HepG2 (cell line): ENCODE measurements around the gene GTF2I. TPM values are rescaled to one million over a fixed set of nuclear protein-coding genes. Genes with fewer than 3 reads are reported as not detected.
A peak's percentile ranks its signal among the peaks of the same experiment; 100 is the strongest.

Experiments used
- ATAC-seq: fragments of 200-7000 bp; cut with Tn5 transposase; 3 replicates; pipeline ENCODE4 v1.9.1; 2020; ENCODE audit warnings: mild to moderate bottlenecking, moderate library complexity
- BruUV-seq: library from RNA; stranded (reverse); fragments of 400-500 nt; replicated peaks from 2 replicates; lab custom pipeline; 2021; lab: Mats Ljungman, UMichigan
- CTCF ChIA-PET: fragments of 300-600 bp; formaldehyde crosslinking; extraction: SDS; loops from one replicate; lab custom pipeline; 2021; ENCODE audit warnings: low total read pairs, inconsistent platforms, low intra/inter-chr PET ratio; lab: Yijun Ruan, JAX
- POLR2A ChIA-PET: fragments of 350-600 bp; sonication (Branson Sonifier 250); formaldehyde crosslinking; loops from one replicate; lab custom pipeline; 2020; ENCODE audit warnings: antibody characterized with exemption, inconsistent platforms; lab: Yijun Ruan, JAX
- DNase-seq: peaks from one replicate; pipeline ENCODE4 v3.0.0-alpha.2; 2015; ENCODE audit warnings: low spot score
- FAIRE-seq: peaks from 3 replicates; lab custom pipeline; 2011; peaks lifted over from hg19 to GRCh38; lab: Jason Lieb, UNC
- H2AFZ ChIP-seq: one replicate; pipeline ENCODE4 v1.6.1; 2011; ENCODE audit warnings: low read length, inconsistent platforms
- H3K27ac ChIP-seq: fragments of 300-600 bp; 3 replicates; pipeline ENCODE4 v1.8.0; 2011; ENCODE audit warnings: mixed run types, mild to moderate bottlenecking, mixed read lengths, low read length, inconsistent platforms; ENCODE audit not compliant: insufficient read depth; ENCODE audit errors: extremely low read length
- H3K27me3 ChIP-seq, 2 experiments: fragments of 200-600 bp in 1 of 2; 2 replicates in 1 of 2; 3 replicates in 1 of 2; pipeline versions ENCODE4 v1.6.0 to v1.8.0; 2011; ENCODE audit warnings: low read length in 2 of 2, mild to moderate bottlenecking in 2 of 2, moderate library complexity in 2 of 2, inconsistent platforms in 1 of 2; ENCODE audit not compliant: insufficient read depth in 2 of 2, control insufficient read depth in 1 of 2
- H3K36me3 ChIP-seq, 2 experiments: fragments of 200-600 bp in 1 of 2; replicated peaks in 1 of 2; 2 replicates in 1 of 2; 3 replicates in 1 of 2; pipeline versions ENCODE4 v1.5.1 to v1.8.0; 2011; ENCODE audit warnings: low read length in 2 of 2, inconsistent platforms in 1 of 2; ENCODE audit not compliant: insufficient read depth in 2 of 2, control insufficient read depth in 1 of 2
- H3K4me1 ChIP-seq: 2 replicates; pipeline ENCODE4 v1.5.1; 2012; ENCODE audit warnings: low read length, inconsistent platforms; ENCODE audit not compliant: insufficient read depth
- H3K4me2 ChIP-seq: 2 replicates; pipeline ENCODE4 v1.6.0; 2011; ENCODE audit warnings: low read depth, low read length, inconsistent platforms
- H3K4me3 ChIP-seq, 3 experiments: fragments of 200-600 bp in 1 of 3; sonication (generic), shearing (Covaris generic) in 1 of 3; replicated peaks in 1 of 3; 2 replicates each; pipeline ENCODE4 v1.5.1; 2011 to 2016; ENCODE audit warnings: low read length in 3 of 3, inconsistent platforms in 2 of 3, low read depth in 2 of 3, mild to moderate bottlenecking in 2 of 3, control low read depth in 1 of 3, mixed read lengths in 1 of 3; ENCODE audit not compliant: insufficient read depth in 1 of 3
- H3K79me2 ChIP-seq: one replicate; pipeline ENCODE4 v1.6.1; 2011; ENCODE audit warnings: low read length, inconsistent platforms; ENCODE audit not compliant: insufficient read depth
- H3K9ac ChIP-seq: 2 replicates; pipeline ENCODE4 v1.6.0; 2011; ENCODE audit warnings: mild to moderate bottlenecking, low read depth, low read length, inconsistent platforms; ENCODE audit not compliant: insufficient read depth
- H3K9me3 ChIP-seq: 2 replicates; pipeline ENCODE4 v1.5.1; 2012; ENCODE audit warnings: mild to moderate bottlenecking, low read length
- H4K20me1 ChIP-seq: 2 replicates; pipeline ENCODE4 v1.6.0; 2011; ENCODE audit warnings: inconsistent platforms, mild to moderate bottlenecking, low read length, moderate library complexity; ENCODE audit not compliant: insufficient read depth
- ATF1 ChIP-seq: IDR thresholded peaks from 2 replicates; pipeline ENCODE4 v1.6.1; 2016; ENCODE audit warnings: mild to moderate bottlenecking, control low read depth
- MIXL1 ChIP-seq: IDR thresholded peaks from 2 replicates; pipeline ENCODE4 v1.6.1; 2016
- MZF1 ChIP-seq: sonication (generic); formaldehyde crosslinking; IDR thresholded peaks from 2 replicates; pipeline ENCODE4 v1.8.1; 2023; ENCODE audit warnings: mild to moderate bottlenecking, missing genetic modification reagents, borderline replicate concordance
- PCBP2 ChIP-seq: fragments of 200-400 bp; formaldehyde crosslinking; optimal IDR thresholded peaks from 2 replicates; pipeline ENCODE3; 2018; ENCODE audit warnings: low read length, low read depth; ENCODE audit not compliant: poor library complexity, severe bottlenecking
- SAFB2 ChIP-seq: sonication (generic); formaldehyde crosslinking; IDR thresholded peaks from 2 replicates; pipeline ENCODE4 v1.5.1; 2020; ENCODE audit warnings: missing genetic modification reagents, low read depth, mild to moderate bottlenecking, borderline replicate concordance
- SAP130 ChIP-seq: IDR thresholded peaks from 2 replicates; pipeline ENCODE4 v1.6.1; 2016; ENCODE audit warnings: low read depth
- TAF15 ChIP-seq: fragments of 200-400 bp; formaldehyde crosslinking; IDR thresholded peaks from one replicate; pipeline ENCODE4 v1.6.1; 2018; ENCODE audit warnings: mild to moderate bottlenecking, low read depth, low read length; ENCODE audit not compliant: poor library complexity, severe bottlenecking
- TCF7 ChIP-seq: sonication (generic); IDR thresholded peaks from 2 replicates; pipeline ENCODE4 v1.6.1; 2016; ENCODE audit warnings: antibody characterized with exemption, low read depth
- THAP11 ChIP-seq: IDR thresholded peaks from 2 replicates; pipeline ENCODE4 v1.6.1; 2016; ENCODE audit warnings: missing biosample characterization, missing genetic modification reagents
- ZNF576 ChIP-seq: sonication (generic); formaldehyde crosslinking; IDR thresholded peaks from 2 replicates; pipeline ENCODE4 v1.4.0; 2020; ENCODE audit warnings: mild to moderate bottlenecking, missing genetic modification reagents
- ZNF577 ChIP-seq: sonication (generic); formaldehyde crosslinking; IDR thresholded peaks from 2 replicates; pipeline ENCODE4 v1.4.0; 2020; ENCODE audit warnings: mild to moderate bottlenecking, low read depth, missing genetic modification reagents, borderline replicate concordance
- WGBS: methylation state at CpG from one replicate; pipeline ENCODE4 v1.1.6; 2017; ENCODE audit warnings: low lambda C conversion rate; 5-methylcytosine and 5-hydroxymethylcytosine counted together
- in situ Hi-C: cut with HindIII; loops from 2 replicates; pipeline ENCODE4 v1.10.0; 2017; ENCODE audit warnings: low pct_unique_long_range_greater_than_20kb; ENCODE audit not compliant: extremely low pct_ligation_motif_present
- intact Hi-C: fragments of 100-400 bp; cut with micrococcal nuclease; formaldehyde crosslinking; loops from one replicate; pipeline ENCODE4 v1.10.0; 2022; ENCODE audit not compliant: unreplicated experiment
- polyA plus RNA-seq, 8 experiments: library from polyadenylated mRNA; depleted of rRNA in 3 of 8; stranded (reverse) in 7 of 8; unstranded in 1 of 8; fragments of >200 nt; fragmentation: Illumina TruSeq in 4 of 8; extraction: Trizol in 4 of 8; gene quantifications; 2 replicates each; pipeline versions ENCODE4 v1.2.1 to v1.2.3, GENCODE V29; 2011 to 2016; ENCODE audit warnings: low read depth in 4 of 8, missing spikeins in 1 of 8, mixed read lengths in 1 of 8; ENCODE audit not compliant: insufficient read depth in 1 of 8
- total RNA-seq, 5 experiments: library from RNA; depleted of rRNA; stranded (reverse); fragments of >200 nt; fragmentation: Illumina TruSeq; extraction: Trizol; gene quantifications; 2 replicates each; pipeline ENCODE4 v1.2.3, GENCODE V29; 2016; ENCODE audit warnings: low read depth in 1 of 5
- TF ChIP-seq, protein P1 (sequence below), 2 experiments: sonication (generic) in 1 of 2; formaldehyde crosslinking in 1 of 2; IDR thresholded peaks; 2 replicates each; pipeline versions ENCODE4 v1.4.0 to v1.6.1; 2016 to 2020; ENCODE audit warnings: borderline replicate concordance in 1 of 2, low read depth in 1 of 2, mild to moderate bottlenecking in 1 of 2, missing genetic modification reagents in 1 of 2
- TF ChIP-seq, protein P2 (sequence below): sonication (generic); formaldehyde crosslinking; conservative IDR thresholded peaks from 2 replicates; pipeline ENCODE4 v1.4.0; 2020; ENCODE audit warnings: mild to moderate bottlenecking, missing genetic modification reagents, moderate library complexity

GTF2I gene
- total and polyA plus RNA-seq, 2 of the 13 experiments (the other 11 are each of a cell fraction or from before 2014, with no cell fraction given), result 74.6 to 125 TPM

GRCh38 chr7:74657692-74658177 lies at the start of gene GTF2I (continued):
- TF ChIP-seq TAF15 (no peak), THAP11 (peak; percentile 54), MIXL1 (CRISPR knock-in tag) (no peak), ATF1 (CRISPR knock-in tag) (no peak), SAFB2 (CRISPR knock-in tag) (no peak)
- TF ChIP-seq, protein P1, sequence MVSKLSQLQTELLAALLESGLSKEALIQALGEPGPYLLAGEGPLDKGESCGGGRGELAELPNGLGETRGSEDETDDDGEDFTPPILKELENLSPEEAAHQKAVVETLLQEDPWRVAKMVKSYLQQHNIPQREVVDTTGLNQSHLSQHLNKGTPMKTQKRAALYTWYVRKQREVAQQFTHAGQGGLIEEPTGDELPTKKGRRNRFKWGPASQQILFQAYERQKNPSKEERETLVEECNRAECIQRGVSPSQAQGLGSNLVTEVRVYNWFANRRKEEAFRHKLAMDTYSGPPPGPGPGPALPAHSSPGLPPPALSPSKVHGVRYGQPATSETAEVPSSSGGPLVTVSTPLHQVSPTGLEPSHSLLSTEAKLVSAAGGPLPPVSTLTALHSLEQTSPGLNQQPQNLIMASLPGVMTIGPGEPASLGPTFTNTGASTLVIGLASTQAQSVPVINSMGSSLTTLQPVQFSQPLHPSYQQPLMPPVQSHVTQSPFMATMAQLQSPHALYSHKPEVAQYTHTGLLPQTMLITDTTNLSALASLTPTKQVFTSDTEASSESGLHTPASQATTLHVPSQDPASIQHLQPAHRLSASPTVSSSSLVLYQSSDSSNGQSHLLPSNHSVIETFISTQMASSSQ (IDR thresholded peaks at IDR 0.05; ENCODE audit: low read depth), result no peak
- TF ChIP-seq, protein P1 (CRISPR knock-in tag; IDR thresholded peaks at IDR 0.05; ENCODE audit: borderline replicate concordance), result no peak

DNA sequence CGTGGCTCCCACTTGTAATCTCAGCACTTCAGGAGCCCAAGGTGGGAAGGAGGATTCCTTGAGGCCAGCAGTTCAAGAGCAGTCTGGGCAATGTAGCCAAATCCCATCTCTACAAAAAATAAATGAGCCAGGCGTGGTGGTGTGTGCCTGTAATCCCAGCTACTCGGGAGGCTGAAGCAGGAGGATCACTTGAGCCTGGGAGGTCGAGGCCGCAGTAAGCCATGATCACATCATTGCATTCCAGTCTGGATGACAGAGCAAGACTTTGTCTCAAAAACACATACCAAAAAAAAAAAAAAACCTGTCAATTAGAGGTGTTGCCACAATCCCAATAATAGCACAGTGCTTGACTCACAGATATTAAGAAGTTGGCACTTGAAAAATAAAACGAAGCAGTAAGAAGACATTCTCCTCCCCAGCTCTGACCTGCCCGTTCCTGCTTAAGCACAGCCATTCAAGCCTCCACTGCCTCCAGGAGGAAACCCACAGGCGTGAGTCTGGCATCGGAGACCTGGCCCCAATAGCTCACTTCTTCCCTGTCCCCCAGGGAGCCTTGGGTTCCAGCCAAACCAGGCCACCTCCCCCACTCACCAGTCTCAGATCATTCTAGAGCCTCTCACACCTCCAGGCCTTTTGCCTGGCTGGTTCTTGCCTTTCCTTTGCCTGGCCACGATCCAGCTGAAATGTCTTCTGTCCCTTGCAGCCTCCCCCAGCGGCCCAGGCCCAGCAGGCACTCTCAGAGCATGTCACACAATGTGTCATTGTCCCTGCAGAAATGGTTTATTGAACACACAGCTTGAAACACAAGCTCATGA lies 45.3 kb upstream of the GTF2I start:
- ChIA-PET POLR2A (interaction anchor here (0.8 to 3.6 kb wide), 3 partner anchors 14 to 41 kb away, joined by 3 to 43 read pairs (median 8); no protein-coding TSS in a partner anchor), CTCF (no interaction called here)
- intact Hi-C loops, result no loop called here
- no peaks in the 10 kb centered on the region for H3K79me2 ChIP-seq
- peak overlapping the region; percentile 96 for H3K27ac ChIP-seq
- H3K27me3 ChIP-seq, result no peaks in the 10 kb centered on the region
- no peaks in the 10 kb centered on the region for H4K20me1 ChIP-seq
- H3K4me1 ChIP-seq, result peaks cover 78% of the 10 kb centered on the region
- no peaks in the 10 kb centered on the region for H3K9me3 ChIP-seq
- WGBS, result 75% methylated on average over 11 of the region's 11 CpGs
- peak overlapping the region; percentile 85 for H2AFZ ChIP-seq
- ATAC-seq (peak; percentile 30), FAIRE-seq (peak; percentile 54), DNase-seq (peak; percentile 74)
- H3K4me2 ChIP-seq, result peak overlapping the region; percentile 63
- H3K9ac ChIP-seq, result peak overlapping the region; percentile 61
- H3K36me3 ChIP-seq, result no peaks in the 10 kb centered on the region
- BruUV-seq, result no TSS peak
- in situ Hi-C loops, result no loop called here
- H3K4me3 ChIP-seq, result peak overlapping the region in 1 of 3 experiments; percentile 50; a peak in 2 of 6 replicates
- TF ChIP-seq MZF1 (no peak), SAP130 (CRISPR knock-in tag) (peak; percentile 36; the same call in 1 of the 2 replicates), ZNF576 (no peak), TCF7 (no peak), ZNF577 (CRISPR knock-in tag) (no peak), PCBP2 (no peak)
- TF ChIP-seq, protein P2, sequence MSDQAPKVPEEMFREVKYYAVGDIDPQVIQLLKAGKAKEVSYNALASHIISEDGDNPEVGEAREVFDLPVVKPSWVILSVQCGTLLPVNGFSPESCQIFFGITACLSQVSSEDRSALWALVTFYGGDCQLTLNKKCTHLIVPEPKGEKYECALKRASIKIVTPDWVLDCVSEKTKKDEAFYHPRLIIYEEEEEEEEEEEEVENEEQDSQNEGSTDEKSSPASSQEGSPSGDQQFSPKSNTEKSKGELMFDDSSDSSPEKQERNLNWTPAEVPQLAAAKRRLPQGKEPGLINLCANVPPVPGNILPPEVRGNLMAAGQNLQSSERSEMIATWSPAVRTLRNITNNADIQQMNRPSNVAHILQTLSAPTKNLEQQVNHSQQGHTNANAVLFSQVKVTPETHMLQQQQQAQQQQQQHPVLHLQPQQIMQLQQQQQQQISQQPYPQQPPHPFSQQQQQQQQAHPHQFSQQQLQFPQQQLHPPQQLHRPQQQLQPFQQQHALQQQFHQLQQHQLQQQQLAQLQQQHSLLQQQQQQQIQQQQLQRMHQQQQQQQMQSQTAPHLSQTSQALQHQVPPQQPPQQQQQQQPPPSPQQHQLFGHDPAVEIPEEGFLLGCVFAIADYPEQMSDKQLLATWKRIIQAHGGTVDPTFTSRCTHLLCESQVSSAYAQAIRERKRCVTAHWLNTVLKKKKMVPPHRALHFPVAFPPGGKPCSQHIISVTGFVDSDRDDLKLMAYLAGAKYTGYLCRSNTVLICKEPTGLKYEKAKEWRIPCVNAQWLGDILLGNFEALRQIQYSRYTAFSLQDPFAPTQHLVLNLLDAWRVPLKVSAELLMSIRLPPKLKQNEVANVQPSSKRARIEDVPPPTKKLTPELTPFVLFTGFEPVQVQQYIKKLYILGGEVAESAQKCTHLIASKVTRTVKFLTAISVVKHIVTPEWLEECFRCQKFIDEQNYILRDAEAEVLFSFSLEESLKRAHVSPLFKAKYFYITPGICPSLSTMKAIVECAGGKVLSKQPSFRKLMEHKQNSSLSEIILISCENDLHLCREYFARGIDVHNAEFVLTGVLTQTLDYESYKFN, result 0 out of 2 replicates have a peak, but pooled peaks have one; percentile 25
